ENCODE results near the gene PCDHB15.
A peak's percentile ranks its signal among the peaks of the same experiment; 100 is the strongest.
"Not testable (repeated sequence)": the region's sequence is repeated elsewhere in the genome, so short reads cannot be mapped to it uniquely, and the experiment has no call there.

The PCDHB15 gene

DNA sequence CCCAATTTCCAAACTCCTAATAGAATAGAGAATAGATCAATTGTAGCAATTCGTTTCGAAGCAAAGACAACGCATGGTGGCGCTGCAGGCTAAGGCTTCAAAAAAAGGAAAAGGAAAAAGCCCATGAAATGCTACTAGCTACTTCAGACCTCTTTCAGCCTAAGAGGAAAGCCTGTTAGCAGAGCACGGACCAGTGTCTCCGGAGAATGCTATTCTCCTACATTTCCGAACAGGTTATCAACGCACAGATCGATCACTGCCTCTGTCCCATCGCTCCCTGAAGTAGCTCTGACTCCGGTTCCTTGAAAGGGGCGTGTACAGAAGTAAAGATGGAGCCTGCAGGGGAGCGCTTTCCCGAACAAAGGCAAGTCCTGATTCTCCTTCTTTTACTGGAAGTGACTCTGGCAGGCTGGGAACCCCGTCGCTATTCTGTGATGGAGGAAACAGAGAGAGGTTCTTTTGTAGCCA, at the start of gene PCDHB15:
Gene PCDHB15 (plus strand): TSS at position 146 of the 468 bp plus-strand sequence. CDS start 184 bp downstream, at position 330.
- peak; percentile 5 for DNase-seq (ENCODE audit: low spot score)

DNA sequence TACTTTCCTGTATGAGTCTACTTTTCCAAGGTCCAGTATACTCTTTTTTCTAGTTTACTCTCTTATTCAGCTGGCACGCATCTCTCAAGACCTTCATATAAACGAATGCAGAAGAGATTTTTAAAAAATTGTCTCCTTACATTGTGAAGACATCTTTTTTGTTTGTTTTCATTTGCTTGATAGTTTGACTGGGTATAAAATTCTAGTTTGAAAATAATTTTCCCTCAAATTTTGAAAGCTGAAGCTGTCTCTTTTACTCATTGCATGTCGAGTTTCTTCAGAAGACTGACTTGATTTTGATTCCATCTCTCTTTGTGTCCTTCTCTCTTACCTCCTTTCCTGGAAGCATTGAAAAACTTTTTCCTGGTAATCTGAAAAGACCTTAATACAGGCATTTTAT, 48.8 kb upstream of the PCDHB15 start:
- DNase-seq (ENCODE audit: low spot score), result no peak

DNA sequence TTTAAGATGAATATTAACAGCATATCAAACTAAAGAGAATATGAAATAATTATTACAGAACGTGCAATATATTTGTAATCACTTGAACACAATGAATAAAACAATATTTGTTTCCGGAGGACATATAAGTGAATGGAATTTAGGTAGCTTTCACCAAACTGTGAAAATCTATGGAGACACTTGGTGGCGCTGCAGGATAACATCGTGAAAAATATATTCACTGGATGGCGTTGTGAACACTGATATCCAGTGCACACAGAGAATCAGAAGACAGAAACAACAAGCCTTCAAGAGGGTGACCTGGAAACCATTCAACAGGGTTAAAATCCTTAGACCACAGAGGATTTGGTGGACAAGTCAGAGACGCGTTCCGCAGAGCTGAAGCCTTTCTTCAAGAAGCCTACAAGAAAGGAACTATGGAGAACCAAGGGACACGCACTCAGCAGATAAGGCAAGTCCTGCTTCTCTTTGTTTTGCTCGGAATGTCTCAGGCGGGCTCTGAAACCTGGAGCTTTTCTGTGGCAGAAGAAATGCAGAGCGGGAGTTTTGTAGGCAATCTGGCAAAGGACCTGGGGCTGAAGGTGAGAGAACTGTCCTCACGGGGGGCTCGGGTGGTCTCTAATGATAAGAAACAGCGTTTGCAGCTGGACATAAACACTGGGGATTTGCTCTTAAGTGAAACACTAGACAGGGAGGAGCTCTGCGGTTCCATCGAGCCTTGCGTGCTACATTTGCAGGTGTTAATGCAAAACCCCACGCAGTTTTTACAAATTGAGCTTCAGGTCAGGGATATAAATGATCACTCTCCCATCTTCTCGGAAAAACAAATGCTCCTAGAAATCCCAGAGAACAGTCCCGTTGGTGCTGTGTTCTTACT, 45.6 kb upstream of the PCDHB15 start, which contains the start of gene PCDHB11:
Gene PCDHB11 (plus strand): TSS at position 269 of the 877 bp plus-strand sequence. CDS start 148 bp downstream, at position 417.
- DNase-seq (ENCODE audit: low spot score), result no peak

DNA sequence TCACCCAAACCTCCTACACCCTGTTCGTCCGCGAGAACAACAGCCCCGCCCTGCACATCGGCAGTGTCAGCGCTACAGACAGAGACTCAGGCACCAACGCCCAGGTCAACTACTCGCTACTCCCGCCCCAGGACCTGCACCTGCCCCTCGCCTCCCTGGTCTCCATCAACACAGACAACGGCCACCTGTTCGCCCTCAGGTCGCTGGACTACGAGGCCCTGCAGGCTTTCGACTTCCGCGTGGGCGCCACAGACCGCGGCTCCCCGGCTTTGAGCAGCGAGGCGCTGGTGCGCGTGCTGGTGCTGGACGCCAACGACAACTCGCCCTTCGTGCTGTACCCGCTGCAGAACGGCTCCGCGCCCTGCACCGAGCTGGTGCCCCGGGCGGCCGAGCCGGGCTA, 44.1 kb upstream of the PCDHB15 start:
- not testable (repeated sequence) for DNase-seq (ENCODE audit: low spot score)

DNA sequence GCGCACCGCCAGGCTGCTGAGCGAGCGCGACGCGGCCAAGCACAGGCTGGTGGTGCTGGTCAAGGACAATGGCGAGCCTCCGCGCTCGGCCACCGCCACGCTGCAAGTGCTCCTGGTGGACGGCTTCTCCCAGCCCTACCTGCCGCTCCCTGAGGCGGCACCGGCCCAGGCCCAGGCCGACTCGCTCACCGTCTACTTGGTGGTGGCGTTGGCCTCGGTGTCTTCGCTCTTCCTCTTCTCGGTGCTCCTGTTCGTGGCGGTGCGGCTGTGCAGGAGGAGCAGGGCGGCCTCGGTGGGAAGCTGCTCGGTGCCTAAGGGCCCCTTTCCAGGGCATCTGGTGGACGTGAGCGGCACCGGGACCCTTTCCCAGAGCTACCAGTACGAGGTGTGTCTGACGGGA, 43.5 kb upstream of the PCDHB15 start:
- not testable (repeated sequence) for DNase-seq (ENCODE audit: low spot score)

DNA sequence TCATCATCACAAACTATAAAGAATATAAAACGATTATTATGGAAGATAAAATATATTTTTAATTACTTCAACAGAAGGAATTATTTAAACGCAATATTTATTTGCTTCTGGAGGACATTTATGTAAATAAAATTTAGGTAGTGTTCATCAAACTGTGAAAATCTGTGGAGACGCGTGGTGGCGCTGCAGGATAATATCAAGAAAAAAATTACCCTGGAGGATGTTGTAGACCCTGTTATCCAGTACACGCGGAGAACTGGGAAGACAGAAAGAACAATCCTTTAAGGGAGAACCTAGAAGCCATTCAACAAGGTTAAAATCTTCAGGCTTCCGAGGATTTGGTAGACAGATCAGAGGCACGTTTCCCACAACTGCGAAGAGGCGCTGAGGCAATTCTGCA, 36.7 kb upstream of the PCDHB15 start, which contains the start of gene PCDHB12:
Gene PCDHB12 (plus strand): TSS at position 242 of the 400 bp plus-strand sequence. CDS start 189 bp downstream, outside the sequence.
- DNase-seq (ENCODE audit: low spot score), result no peak

DNA sequence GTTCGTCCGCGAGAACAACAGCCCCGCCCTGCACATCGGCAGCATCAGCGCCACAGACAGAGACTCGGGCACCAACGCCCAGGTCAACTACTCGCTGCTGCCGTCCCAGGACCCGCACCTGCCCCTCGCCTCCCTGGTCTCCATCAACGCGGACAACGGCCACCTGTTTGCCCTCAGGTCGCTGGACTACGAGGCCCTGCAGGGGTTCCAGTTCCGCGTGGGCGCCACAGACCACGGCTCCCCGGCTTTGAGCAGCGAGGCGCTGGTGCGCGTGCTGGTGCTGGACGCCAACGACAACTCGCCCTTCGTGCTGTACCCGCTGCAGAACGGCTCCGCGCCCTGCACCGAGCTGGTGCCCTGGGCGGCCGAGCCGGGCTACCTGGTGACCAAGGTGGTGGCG, 34.9 kb upstream of the PCDHB15 start:
- DNase-seq (ENCODE audit: low spot score), result not testable (repeated sequence)

DNA sequence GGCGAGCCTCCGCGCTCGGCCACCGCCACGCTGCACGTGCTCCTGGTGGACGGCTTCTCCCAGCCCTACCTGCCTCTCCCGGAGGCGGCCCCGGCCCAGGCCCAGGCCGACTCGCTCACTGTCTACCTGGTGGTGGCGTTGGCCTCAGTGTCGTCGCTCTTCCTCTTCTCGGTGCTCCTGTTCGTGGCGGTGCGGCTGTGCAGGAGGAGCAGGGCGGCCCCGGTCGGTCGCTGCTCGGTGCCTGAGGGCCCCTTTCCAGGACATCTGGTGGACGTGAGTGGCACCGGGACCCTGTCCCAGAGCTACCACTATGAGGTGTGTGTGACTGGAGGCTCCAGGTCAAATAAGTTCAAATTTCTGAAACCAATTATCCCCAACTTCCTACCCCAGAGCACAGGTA, 34.3 kb upstream of the PCDHB15 start:
- DNase-seq (ENCODE audit: low spot score), result not testable (repeated sequence)

DNA sequence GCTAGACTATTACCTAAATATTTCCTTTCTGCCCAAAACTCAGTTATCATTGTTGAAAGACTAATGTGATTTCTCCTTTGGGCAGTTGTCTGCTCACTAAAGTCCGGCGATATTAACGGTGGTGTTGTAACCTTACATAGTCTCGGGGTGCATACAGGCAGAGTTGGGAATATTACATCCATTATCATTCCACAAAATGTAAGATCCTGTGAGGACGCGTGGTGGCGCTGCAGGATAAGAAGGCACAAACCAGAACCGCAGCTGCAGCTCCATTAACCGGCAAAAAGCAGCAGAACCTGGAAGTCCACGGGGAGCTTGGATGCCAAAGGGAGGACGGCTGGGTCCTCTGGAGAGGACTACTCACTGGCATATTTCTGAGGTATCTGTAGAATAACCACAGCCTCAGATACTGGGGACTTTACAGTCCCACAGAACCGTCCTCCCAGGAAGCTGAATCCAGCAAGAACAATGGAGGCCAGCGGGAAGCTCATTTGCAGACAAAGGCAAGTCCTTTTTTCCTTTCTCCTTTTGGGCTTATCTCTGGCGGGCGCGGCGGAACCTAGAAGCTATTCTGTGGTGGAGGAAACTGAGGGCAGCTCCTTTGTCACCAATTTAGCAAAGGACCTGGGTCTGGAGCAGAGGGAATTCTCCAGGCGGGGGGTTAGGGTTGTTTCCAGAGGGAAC, 31.4 kb upstream of the PCDHB15 start, which contains the start of gene PCDHB13:
Gene PCDHB13 (plus strand): TSS at position 264 of the 684 bp plus-strand sequence. CDS start 205 bp downstream, at position 469.
- DNase-seq (ENCODE audit: low spot score), result not testable (repeated sequence)

DNA sequence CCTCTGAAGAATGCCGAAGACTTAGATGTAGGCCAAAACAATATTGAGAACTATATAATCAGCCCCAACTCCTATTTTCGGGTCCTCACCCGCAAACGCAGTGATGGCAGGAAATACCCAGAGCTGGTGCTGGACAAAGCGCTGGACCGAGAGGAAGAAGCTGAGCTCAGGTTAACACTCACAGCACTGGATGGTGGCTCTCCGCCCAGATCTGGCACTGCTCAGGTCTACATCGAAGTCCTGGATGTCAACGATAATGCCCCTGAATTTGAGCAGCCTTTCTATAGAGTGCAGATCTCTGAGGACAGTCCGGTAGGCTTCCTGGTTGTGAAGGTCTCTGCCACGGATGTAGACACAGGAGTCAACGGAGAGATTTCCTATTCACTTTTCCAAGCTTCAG, 30.6 kb upstream of the PCDHB15 start:
- DNase-seq (ENCODE audit: low spot score), result not testable (repeated sequence)

DNA sequence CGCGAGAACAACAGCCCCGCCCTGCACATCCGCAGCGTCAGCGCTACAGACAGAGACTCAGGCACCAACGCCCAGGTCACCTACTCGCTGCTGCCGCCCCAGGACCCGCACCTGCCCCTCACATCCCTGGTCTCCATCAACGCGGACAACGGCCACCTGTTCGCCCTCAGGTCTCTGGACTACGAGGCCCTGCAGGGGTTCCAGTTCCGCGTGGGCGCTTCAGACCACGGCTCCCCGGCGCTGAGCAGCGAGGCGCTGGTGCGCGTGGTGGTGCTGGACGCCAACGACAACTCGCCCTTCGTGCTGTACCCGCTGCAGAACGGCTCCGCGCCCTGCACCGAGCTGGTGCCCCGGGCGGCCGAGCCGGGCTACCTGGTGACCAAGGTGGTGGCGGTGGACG, 29.7 kb upstream of the PCDHB15 start:
- DNase-seq (ENCODE audit: low spot score), result not testable (repeated sequence)

DNA sequence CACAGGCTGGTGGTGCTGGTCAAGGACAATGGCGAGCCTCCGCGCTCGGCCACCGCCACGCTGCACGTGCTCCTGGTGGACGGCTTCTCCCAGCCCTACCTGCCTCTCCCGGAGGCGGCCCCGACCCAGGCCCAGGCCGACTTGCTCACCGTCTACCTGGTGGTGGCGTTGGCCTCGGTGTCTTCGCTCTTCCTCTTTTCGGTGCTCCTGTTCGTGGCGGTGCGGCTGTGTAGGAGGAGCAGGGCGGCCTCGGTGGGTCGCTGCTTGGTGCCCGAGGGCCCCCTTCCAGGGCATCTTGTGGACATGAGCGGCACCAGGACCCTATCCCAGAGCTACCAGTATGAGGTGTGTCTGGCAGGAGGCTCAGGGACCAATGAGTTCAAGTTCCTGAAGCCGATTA, 29.2 kb upstream of the PCDHB15 start:
- DNase-seq (ENCODE audit: low spot score), result not testable (repeated sequence)

DNA sequence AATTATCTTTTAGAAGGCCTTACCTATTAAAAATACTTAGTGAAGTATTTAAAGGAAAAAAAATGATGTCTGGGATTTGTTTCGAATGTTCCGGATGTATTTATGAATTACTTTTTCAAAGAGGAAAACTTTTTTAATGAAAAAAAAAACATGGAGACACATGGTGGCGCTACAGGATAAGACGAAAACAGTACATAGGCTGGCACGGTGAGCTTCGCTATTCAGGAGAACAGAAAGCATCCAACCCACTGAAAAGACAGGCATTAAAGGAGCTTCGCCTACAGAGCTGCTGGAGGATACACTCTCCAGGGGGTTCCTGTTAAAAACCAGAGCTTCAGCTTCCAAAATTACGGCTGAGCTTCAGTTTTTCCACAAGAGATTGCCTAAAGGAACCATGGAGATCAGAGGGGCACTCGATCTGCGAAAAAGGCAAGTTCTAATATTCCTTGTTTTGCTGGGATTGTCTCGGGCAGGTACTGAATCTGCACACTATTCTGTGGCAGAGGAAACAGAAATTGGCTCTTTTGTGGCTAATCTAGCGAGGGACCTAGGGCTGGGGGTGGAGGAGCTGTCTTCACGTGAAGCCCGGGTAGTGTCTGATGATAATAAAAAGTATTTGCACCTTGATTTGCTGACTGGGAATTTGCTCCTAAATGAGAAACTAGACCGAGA, 21.9 kb upstream of the PCDHB15 start, which contains the start of gene PCDHB14:
Gene PCDHB14 (plus strand): TSS at position 232 of the 672 bp plus-strand sequence. CDS start 163 bp downstream, at position 395.
- no peak for DNase-seq (ENCODE audit: low spot score)

DNA sequence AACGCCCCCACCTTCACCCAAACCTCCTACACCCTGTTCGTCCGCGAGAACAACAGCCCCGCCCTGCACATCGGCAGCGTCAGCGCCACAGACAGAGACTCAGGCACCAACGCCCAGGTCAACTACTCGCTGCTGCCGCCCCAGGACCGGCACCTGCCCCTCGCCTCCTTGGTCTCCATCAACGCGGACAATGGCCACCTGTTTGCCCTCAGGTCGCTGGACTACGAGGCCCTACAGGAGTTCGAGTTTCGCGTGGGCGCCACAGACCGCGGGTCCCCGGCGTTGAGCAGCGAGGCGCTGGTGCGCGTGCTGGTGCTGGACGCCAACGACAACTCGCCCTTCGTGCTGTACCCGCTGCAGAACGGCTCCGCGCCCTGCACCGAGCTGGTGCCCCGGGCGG, 20.4 kb upstream of the PCDHB15 start:
- not testable (repeated sequence) for DNase-seq (ENCODE audit: low spot score)

DNA sequence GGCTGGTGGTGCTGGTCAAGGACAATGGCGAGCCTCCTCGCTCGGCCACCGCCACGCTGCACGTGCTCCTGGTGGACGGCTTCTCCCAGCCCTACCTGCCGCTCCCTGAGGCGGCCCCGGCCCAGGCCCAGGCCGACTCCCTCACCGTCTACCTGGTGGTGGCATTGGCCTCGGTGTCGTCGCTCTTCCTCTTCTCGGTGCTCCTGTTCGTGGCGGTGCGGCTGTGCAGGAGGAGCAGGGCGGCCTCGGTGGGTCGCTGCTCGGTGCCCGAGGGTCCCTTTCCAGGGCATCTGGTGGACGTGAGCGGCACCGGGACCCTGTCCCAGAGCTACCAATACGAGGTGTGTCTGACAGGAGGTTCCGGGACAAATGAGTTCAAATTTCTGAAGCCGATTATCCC, 19.8 kb upstream of the PCDHB15 start:
- DNase-seq (ENCODE audit: low spot score), result not testable (repeated sequence)

DNA sequence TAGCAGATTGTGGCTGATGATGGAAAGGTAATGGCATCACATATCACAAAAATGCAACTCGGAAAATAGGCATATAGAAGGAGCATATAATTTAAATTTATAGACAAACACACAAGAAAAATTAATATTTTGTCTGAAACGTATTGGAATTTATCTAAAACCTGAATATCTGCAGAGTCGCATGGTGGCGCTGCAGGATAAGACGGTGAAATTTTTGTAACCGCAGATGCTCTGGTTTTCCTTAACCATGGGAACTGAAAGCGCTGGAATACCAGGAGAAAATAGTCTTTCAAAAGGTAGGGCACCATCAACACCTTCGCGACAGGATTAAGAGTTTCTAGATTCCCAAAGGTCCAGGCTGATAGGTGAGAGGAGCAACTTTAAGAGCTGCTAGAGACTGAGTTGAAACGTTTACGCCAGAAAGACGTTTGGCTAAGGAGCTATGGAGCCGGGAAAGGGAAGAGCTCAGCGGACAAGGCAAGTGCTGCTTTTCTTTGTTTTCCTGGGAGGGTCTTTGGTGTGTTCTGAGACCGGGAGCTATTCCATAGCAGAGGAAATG, 11.0 kb upstream of the PCDHB15 start:
- no peak for DNase-seq (ENCODE audit: low spot score)

DNA sequence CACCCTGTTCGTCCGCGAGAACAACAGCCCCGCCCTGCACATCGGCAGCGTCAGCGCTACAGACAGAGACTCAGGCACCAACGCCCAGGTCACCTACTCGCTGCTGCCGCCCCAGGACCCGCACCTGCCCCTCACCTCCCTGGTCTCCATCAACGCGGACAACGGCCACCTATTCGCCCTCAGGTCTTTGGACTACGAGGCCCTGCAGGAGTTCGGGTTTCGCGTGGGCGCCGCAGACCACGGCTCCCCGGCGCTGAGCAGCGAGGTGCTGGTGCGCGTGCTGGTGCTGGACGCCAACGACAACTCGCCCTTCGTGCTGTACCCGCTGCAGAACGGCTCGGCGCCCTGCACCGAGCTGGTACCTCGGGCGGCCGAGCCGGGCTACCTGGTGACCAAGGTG, 9.3 kb upstream of the PCDHB15 start:
- not testable (repeated sequence) for DNase-seq (ENCODE audit: low spot score)

DNA sequence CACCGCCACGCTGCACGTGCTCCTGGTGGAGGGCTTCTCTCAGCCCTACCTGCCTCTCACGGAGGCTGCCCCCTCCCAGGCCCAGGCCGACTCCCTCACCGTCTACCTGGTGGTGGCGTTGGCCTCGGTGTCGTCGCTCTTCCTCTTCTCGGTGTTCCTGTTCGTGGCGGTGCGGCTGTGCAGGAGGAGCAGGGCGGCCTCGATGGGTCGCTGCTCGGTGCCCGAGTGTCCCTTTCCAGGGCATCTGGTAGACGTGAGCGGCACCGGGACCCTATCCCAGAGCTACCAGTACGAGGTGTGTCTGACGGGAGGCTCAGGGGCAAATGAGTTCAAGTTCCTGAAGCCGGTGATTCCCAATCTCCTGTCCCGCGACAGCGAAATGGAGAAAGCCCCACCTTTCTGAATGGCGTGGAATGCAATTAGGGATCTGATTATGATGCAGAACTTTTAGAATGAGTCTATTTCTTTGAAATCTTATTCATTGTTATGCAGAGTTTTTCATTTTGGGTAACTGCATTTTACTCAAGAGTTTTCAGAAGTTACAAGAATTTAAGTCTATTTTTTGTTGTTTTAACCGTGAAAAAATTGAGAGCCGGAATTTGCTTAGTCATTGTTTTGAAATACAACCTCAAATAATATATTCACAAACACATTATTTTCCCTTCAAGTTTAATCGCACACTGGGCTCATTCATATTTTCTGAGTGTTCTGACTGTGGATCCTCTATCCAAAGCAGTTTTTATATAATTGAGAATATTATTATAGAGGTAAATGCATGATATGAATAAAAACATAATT, 8.5 kb upstream of the PCDHB15 start:
- DNase-seq (ENCODE audit: low spot score), result no peak

DNA sequence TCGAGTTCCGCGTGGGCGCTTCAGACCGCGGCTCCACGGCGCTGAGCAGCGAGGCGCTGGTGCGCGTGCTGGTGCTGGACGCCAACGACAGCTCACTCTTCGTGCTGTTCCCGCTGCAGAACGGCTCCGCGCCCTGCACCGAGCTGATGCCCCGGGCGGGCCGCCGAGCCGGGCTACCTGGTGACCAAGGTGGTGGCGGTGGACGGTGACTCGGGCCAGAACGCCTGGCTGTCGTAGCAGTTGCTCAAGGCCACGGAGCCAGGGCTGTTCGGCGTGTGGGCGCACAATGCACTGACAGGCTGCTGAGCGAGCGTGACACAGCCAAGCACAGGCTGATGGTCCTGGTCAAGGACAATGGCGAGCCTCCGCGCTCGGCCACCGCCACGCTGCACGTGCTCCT, 3.7 kb upstream of the PCDHB15 start:
- DNase-seq (ENCODE audit: low spot score), result no peak

DNA sequence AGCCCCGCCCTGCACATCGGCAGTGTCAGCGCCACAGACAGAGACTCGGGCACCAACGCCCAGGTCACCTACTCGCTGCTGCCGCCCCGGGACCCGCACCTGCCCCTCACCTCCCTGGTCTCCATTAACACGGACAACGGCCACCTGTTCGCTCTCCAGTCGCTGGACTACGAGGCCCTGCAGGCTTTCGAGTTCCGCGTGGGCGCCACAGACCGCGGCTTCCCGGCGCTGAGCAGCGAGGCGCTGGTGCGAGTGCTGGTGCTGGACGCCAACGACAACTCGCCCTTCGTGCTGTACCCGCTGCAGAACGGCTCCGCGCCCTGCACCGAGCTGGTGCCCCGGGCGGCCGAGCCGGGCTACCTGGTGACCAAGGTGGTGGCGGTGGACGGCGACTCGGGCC, 1.8 kb downstream of the PCDHB15 start:
- DNase-seq (ENCODE audit: low spot score), result not testable (repeated sequence)

DNA sequence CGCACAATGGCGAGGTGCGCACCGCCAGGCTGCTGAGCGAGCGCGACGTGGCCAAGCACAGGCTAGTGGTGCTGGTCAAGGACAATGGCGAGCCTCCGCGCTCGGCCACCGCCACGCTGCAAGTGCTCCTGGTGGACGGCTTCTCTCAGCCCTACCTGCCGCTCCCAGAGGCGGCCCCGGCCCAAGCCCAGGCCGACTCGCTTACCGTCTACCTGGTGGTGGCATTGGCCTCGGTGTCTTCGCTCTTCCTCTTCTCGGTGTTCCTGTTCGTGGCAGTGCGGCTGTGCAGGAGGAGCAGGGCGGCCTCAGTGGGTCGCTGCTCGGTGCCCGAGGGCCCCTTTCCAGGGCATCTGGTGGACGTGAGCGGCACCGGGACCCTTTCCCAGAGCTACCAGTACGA, 2.2 kb downstream of the PCDHB15 start:
- not testable (repeated sequence) for DNase-seq (ENCODE audit: low spot score)
